Activated T-helper 2 cell treated with anti-CD3 and anti-CD28 coated beads, Interferon-gamma antibody, Interleukin-2, Interleukin-4, amounts not matched to agents 10 μg/mL and 5 μg/mL and 100 μg/mL, durations not matched to agents 14 hours and 24 hours and 36 hours (primary cell): ENCODE measurements around the gene ZSCAN30. TPM values are rescaled to one million over a fixed set of nuclear protein-coding genes. Genes with fewer than 3 reads are reported as not detected.
"Not testable (repeated sequence)": the region's sequence is repeated elsewhere in the genome, so short reads cannot be mapped to it uniquely, and the experiment has no call there.

Experiments
- DNase-seq: peaks from one replicate; pipeline ENCODE4 v3.0.0; 2021; ENCODE audit warnings: low spot score
- H3K27ac Mint-ChIP-seq: one replicate; pipeline ENCODE4 v1.8.0; 2021; ENCODE audit warnings: mixed read lengths
- H3K27me3 Mint-ChIP-seq: one replicate; pipeline ENCODE4 v1.8.0; 2021; ENCODE audit warnings: low read depth, mixed read lengths
- H3K36me3 Mint-ChIP-seq: one replicate; pipeline ENCODE4 v1.8.0; 2021; ENCODE audit warnings: low read depth, mixed read lengths
- H3K4me1 Mint-ChIP-seq: one replicate; pipeline ENCODE4 v1.8.0; 2021; ENCODE audit warnings: low read depth, mixed read lengths
- H3K4me3 Mint-ChIP-seq: one replicate; pipeline ENCODE4 v1.8.0; 2021; ENCODE audit warnings: low read depth, mild to moderate bottlenecking, moderate library complexity, mixed read lengths
- H3K9me3 Mint-ChIP-seq: one replicate; pipeline ENCODE4 v1.8.0; 2021; ENCODE audit warnings: mixed read lengths
- intact Hi-C: fragments of 100-400 bp; cut with micrococcal nuclease; formaldehyde crosslinking; loops from one replicate; pipeline ENCODE4 v1.15.1; 2023
- total RNA-seq: library from RNA; stranded (reverse); gene quantifications from 2 replicates; pipeline ENCODE4 v1.2.3, GENCODE V29; 2022

The ZSCAN30 gene
- total RNA-seq, 1 donor from 2014 or later: 19.9 TPM

- H3K4me1 Mint-ChIP-seq: no peaks in the 10 kb centered on the region
- no peak for DNase-seq
- no peak overlapping the region for H3K27ac Mint-ChIP-seq
- no peaks in the 10 kb centered on the region for H3K9me3 Mint-ChIP-seq
- H3K27me3 Mint-ChIP-seq: peaks cover 7% of the 10 kb centered on the region
- intact Hi-C loops: no loop called here
- H3K4me3 Mint-ChIP-seq: no peak overlapping the region
- H3K36me3 Mint-ChIP-seq: no peaks in the 10 kb centered on the region
Measured at GRCh38 chr18:35215026-35215425, 75.0 kb downstream of the ZSCAN30 start.

DNA sequence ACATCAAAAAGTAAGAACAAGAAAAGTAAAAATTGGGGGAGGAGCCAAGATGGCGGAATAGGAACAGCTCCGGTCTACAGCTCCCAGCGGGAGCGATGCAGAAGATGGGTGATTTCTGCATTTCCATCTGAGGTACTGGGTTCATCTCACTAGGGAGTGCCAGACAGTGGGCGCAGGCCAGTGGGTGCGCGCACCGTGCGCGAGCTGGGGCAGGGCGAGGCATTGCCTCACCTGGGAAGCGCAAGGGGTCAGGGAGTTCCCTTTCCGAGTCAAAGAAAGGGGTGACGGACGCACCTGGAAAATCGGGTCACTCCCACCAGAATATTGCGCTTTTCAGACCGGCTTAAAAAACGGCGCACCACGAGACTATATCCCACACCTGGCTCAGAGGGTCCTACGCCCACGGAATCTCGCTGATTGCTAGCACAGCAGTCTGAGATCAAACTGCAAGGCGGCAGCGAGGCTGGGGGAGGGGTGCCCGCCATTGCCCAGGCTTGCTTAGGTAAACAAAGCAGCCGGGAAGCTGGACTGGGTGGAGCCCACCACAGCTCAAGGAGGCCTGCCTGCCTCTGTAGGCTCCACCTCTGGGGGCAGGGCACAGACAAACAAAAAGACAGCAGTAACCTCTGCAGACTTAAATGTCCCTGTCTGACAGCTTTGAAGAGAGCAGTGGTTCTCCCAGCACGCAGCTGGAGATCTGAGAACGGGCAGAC, 84.1 kb downstream of the ZSCAN30 start:
- H3K36me3 Mint-ChIP-seq, DNase-seq, H3K27me3 Mint-ChIP-seq, intact Hi-C loops, H3K27ac Mint-ChIP-seq, H3K4me1 Mint-ChIP-seq, H3K4me3 Mint-ChIP-seq: not testable (repeated sequence)
- peaks cover 12% of the 10 kb centered on the region for H3K9me3 Mint-ChIP-seq

DNA sequence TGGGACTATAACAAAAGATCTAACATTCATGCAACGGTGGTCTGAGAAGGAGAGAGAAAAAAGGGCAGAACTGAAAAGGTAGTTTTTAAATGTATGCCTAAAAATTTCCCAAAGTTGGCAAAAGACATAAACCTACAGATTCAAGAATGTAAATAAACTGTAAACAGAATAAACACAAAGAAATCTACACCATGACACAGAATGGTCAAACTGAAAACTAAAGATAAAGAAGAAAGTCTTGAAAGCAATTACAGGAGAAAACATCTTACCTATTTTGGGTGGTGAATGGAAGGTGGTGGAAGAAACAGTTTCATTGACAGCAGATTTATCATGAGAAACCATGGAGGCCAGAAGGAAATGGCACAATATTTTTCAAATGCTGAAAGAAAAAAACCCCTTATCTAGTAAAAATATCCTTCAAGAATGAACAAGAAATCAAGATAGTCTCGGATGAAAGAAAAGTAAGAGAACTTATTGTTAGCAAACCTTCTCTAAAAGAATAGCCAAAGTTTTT, 84.8 kb downstream of the ZSCAN30 start:
- Mint-ChIP-seq H3K9me3 (peaks cover 12% of the 10 kb centered on the region), H3K27ac (no peak overlapping the region), H3K4me1 (no peaks in the 10 kb centered on the region), H3K27me3 (no peaks in the 10 kb centered on the region), H3K36me3 (no peaks in the 10 kb centered on the region), H3K4me3 (no peak overlapping the region)
- intact Hi-C loops: no loop called here
- no peak for DNase-seq

DNA sequence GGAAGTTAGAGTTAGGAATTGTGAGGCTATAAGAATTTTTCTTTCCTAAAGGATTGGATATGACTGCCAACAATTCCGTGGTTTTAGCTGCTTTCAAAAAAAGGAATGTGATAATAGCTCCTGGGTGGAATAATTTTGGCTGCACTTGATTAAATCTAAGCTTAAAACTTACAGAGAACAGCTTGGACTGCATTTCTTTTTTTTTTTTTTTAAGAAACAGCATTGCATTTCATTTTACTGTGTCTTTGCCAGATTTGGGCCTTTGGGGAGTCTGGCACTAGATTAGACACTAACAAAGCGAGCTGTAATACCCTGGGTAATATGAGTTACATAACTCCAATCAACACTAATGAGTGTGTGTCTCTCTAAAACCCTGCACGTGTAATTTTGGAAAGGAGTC, 87.0 kb downstream of the ZSCAN30 start:
- Mint-ChIP-seq H3K36me3 (no peaks in the 10 kb centered on the region), H3K9me3 (peaks cover 12% of the 10 kb centered on the region), H3K4me1 (no peaks in the 10 kb centered on the region), H3K27me3 (no peaks in the 10 kb centered on the region), H3K27ac (no peak overlapping the region), H3K4me3 (no peak overlapping the region)
- intact Hi-C loops: no loop called here
- DNase-seq: no peak

DNA sequence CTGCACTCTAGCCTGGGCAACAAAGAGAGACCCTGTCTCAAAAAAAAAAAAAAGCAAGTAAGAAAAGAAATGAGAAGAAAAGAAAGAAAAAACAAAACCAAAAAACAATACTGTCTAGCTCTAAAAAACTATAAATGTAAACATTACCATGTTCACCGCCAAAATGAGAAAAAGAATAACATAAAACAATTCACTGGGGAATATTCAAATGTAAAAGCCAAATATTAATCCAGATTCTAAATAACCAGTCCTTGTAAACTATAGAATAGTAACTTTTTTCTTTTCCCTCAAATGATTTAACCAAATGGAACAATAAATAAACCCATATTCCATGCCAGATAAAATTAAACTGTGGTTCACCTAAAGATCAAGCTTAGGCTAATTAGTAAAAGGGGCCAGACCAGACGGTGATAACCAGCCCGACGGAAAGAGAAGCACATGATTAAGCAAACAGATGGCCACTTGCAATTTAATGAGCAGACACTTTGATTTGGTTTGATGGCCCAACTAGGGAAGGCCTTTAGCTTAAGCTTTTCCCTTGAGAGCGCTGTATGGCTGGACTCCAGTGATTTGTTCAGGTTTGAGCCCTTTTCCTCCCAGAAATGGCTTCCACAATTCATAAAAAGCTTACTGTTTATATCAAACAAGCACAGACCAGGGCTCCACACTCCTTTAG, 88.6 kb downstream of the ZSCAN30 start:
- intact Hi-C loops: no loop called here
- Mint-ChIP-seq H3K4me3 (no peak overlapping the region), H3K9me3 (peaks cover 12% of the 10 kb centered on the region), H3K4me1 (no peaks in the 10 kb centered on the region), H3K36me3 (no peaks in the 10 kb centered on the region), H3K27ac (no peak overlapping the region), H3K27me3 (no peaks in the 10 kb centered on the region)
- no peak for DNase-seq

Other genes with a start within 250 kb of the ZSCAN30 start
- 42.7 and 44.6 TPM in 2 replicates for gene MAPRE2, start 248.8 kb downstream of the ZSCAN30 start, total RNA-seq
- gene ZNF397, start 49.2 kb downstream of the ZSCAN30 start, total RNA-seq: 14.6 and 18.4 TPM in 2 replicates
- gene ZNF24, start 54.2 kb upstream of the ZSCAN30 start, total RNA-seq: 46.0 and 51.5 TPM in 2 replicates
- 0.25 and 0.32 TPM in 2 replicates for gene ZNF396, start 87.1 kb upstream of the ZSCAN30 start, total RNA-seq
- gene INO80C, start 207.7 kb upstream of the ZSCAN30 start, total RNA-seq: 34.9 and 35.9 TPM in 2 replicates